Measurements from ENCODE around the gene CCDC124. TPM values are rescaled to one million over a fixed set of nuclear protein-coding genes. Genes with fewer than 3 reads are reported as not detected.

CCDC124 gene
- total and polyA plus RNA-seq, 4 donors, result 15.8 to 59.3 (median 32.1) TPM

DNA sequence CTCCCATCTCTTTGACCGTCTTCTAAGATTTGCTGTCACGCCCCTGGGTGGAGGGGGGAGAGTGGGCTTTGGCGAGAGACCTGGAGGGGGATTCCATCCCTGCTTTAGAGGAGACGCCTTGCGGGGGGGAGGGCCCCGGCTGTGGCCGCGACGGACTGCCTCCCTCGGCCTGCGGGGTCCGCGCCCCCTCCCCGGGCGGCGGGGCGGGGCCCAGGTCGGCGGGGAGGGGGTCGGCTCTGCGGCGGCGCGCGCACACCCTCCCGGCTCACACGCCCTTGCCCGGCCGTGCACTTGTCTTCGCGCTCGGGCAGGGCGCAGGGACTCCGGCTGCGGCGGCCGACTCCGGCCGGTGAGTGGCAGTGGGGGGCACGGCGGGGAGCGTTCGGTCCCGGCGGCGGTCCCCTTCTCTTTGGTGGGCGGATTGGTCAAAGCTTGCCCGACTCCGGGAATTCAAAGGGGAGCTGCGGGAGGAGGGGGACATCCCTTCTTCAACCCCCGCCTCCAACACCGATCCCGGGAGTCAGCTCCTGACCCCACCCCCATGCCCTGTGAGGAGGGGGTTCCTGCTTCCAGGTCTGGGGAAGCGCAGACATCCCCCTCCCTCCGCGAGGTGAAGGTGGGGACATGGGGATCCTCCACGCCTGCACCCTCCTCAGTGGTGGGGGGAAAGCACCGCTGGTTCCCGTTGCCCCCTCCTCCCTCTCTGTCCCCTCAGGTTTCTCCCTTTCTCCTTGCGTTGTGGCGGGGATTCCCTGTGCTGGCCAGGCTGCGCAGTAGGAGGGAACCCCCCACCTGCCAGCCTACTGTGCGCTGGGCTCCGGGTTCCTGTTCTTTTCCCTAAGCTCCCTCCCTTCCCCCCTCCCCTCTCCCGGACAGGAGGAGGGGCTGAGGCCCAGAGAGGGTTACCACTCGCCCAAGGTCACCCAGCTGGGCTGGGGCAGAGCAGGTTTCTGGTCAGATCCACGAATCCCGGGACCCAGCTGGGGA, 19.5 kb downstream of the CCDC124 start:
- H3K27me3 ChIP-seq (ENCODE audit: control insufficient read depth in 4 of 4, insufficient read depth in 4 of 4, low read length in 3 of 4), result peaks cover 0 to 22% (median 7%) of the 10 kb centered on the region in 4 donors
- DNase-seq (ENCODE audit: low spot score), result no peak

More for the DNA sequence above, 19.5 kb downstream of the CCDC124 start:
- H3K4me1 ChIP-seq (ENCODE audit: control insufficient read depth in 4 of 4, insufficient read depth in 4 of 4, low read length in 3 of 4), result peaks cover 4 to 38% (median 12%) of the 10 kb centered on the region in 4 donors
- no peaks in the 10 kb centered on the region for H3K36me3 ChIP-seq (ENCODE audit: control insufficient read depth in 4 of 4, insufficient read depth in 3 of 4, low read depth in 1 of 4, low read length in 3 of 4)
- no peak overlapping the region for H3K4me3 ChIP-seq (ENCODE audit: low read depth in 1 of 3, low read length in 3 of 3)
- no peaks in the 10 kb centered on the region for H3K9me3 ChIP-seq (ENCODE audit: control insufficient read depth in 4 of 4, low read length in 3 of 4)
- no peak overlapping the region for H3K9ac ChIP-seq (ENCODE audit: low read depth in 1 of 2, low read length in 2 of 2)
- no peak for TF ChIP-seq FOXA1 (IDR thresholded peaks at IDR 0.05)
- TF ChIP-seq, protein P1, sequence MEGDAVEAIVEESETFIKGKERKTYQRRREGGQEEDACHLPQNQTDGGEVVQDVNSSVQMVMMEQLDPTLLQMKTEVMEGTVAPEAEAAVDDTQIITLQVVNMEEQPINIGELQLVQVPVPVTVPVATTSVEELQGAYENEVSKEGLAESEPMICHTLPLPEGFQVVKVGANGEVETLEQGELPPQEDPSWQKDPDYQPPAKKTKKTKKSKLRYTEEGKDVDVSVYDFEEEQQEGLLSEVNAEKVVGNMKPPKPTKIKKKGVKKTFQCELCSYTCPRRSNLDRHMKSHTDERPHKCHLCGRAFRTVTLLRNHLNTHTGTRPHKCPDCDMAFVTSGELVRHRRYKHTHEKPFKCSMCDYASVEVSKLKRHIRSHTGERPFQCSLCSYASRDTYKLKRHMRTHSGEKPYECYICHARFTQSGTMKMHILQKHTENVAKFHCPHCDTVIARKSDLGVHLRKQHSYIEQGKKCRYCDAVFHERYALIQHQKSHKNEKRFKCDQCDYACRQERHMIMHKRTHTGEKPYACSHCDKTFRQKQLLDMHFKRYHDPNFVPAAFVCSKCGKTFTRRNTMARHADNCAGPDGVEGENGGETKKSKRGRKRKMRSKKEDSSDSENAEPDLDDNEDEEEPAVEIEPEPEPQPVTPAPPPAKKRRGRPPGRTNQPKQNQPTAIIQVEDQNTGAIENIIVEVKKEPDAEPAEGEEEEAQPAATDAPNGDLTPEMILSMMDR (IDR thresholded peaks at IDR 0.05; ENCODE audit: low read depth, low read length, missing input control), result no peak
- TF ChIP-seq TAF1 (conservative IDR thresholded peaks at IDR 0.05), result no peak
- TF ChIP-seq, protein P2, sequence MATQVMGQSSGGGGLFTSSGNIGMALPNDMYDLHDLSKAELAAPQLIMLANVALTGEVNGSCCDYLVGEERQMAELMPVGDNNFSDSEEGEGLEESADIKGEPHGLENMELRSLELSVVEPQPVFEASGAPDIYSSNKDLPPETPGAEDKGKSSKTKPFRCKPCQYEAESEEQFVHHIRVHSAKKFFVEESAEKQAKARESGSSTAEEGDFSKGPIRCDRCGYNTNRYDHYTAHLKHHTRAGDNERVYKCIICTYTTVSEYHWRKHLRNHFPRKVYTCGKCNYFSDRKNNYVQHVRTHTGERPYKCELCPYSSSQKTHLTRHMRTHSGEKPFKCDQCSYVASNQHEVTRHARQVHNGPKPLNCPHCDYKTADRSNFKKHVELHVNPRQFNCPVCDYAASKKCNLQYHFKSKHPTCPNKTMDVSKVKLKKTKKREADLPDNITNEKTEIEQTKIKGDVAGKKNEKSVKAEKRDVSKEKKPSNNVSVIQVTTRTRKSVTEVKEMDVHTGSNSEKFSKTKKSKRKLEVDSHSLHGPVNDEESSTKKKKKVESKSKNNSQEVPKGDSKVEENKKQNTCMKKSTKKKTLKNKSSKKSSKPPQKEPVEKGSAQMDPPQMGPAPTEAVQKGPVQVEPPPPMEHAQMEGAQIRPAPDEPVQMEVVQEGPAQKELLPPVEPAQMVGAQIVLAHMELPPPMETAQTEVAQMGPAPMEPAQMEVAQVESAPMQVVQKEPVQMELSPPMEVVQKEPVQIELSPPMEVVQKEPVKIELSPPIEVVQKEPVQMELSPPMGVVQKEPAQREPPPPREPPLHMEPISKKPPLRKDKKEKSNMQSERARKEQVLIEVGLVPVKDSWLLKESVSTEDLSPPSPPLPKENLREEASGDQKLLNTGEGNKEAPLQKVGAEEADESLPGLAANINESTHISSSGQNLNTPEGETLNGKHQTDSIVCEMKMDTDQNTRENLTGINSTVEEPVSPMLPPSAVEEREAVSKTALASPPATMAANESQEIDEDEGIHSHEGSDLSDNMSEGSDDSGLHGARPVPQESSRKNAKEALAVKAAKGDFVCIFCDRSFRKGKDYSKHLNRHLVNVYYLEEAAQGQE (IDR thresholded peaks at IDR 0.05), result no peak
- no peak for TF ChIP-seq SP1 (IDR thresholded peaks at IDR 0.05)
- TF ChIP-seq, protein P3, sequence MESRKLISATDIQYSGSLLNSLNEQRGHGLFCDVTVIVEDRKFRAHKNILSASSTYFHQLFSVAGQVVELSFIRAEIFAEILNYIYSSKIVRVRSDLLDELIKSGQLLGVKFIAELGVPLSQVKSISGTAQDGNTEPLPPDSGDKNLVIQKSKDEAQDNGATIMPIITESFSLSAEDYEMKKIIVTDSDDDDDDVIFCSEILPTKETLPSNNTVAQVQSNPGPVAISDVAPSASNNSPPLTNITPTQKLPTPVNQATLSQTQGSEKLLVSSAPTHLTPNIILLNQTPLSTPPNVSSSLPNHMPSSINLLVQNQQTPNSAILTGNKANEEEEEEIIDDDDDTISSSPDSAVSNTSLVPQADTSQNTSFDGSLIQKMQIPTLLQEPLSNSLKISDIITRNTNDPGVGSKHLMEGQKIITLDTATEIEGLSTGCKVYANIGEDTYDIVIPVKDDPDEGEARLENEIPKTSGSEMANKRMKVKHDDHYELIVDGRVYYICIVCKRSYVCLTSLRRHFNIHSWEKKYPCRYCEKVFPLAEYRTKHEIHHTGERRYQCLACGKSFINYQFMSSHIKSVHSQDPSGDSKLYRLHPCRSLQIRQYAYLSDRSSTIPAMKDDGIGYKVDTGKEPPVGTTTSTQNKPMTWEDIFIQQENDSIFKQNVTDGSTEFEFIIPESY (IDR thresholded peaks at IDR 0.05), result no peak
- TF ChIP-seq YY1 (IDR thresholded peaks at IDR 0.05), result no peak
- TF ChIP-seq RAD21 (IDR thresholded peaks at IDR 0.05), result no peak
- TF ChIP-seq HNF4G (IDR thresholded peaks at IDR 0.05), result no peak
- TF ChIP-seq, protein P4, sequence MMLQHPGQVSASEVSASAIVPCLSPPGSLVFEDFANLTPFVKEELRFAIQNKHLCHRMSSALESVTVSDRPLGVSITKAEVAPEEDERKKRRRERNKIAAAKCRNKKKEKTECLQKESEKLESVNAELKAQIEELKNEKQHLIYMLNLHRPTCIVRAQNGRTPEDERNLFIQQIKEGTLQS (IDR thresholded peaks at IDR 0.05), result no peak
- TF ChIP-seq, protein P5, sequence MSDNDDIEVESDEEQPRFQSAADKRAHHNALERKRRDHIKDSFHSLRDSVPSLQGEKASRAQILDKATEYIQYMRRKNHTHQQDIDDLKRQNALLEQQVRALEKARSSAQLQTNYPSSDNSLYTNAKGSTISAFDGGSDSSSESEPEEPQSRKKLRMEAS (IDR thresholded peaks at IDR 0.05), result no peak
- no peak for TF ChIP-seq JUND (IDR thresholded peaks at IDR 0.05)
- no peak for TF ChIP-seq RXRA (IDR thresholded peaks at IDR 0.05)
- TF ChIP-seq EGR1 (IDR thresholded peaks at IDR 0.05; ENCODE audit: low read depth in 2 of 2), result no peak
- no peak for TF ChIP-seq FOXA2 (IDR thresholded peaks at IDR 0.05)
- no peak for TF ChIP-seq GABPA (IDR thresholded peaks at IDR 0.05 in 1 of 2, conservative IDR thresholded peaks at IDR 0.05 in 1 of 2)
- TF ChIP-seq NR2F2 (IDR thresholded peaks at IDR 0.05), result no peak
- no peak for TF ChIP-seq HNF4A (conservative IDR thresholded peaks at IDR 0.05)
- 2% methylated on average over 68 of the region's 68 CpGs for WGBS
- no peak overlapping the region for H3K27ac ChIP-seq (ENCODE audit: low read depth in 1 of 2, low read length in 2 of 2)

All from liver (tissue), 9 donors.